T-cell (primary cell): ENCODE results near the gene TNFRSF12A. TPM values are rescaled to one million over a fixed set of nuclear protein-coding genes. Genes with fewer than 3 reads are reported as not detected.

Experiments used
- ATAC-seq, 4 experiments: fragments of 200-7000 bp in 3 of 4; fragments of 150-1000 bp in 1 of 4; cut with Tn5 transposase; replicated peaks in 1 of 4; 1 replicate in 3 of 4; 2 replicates in 1 of 4; pipeline ENCODE4 v1.10.0; 2021; ENCODE audit warnings: moderate library complexity in 3 of 4, mild to moderate bottlenecking in 2 of 4, moderate number of reproducible peaks in 1 of 4
- CTCF ChIA-PET, 2 donors: fragments of 300-600 bp; sonication (Branson Sonifier 250); formaldehyde crosslinking; loops; one replicate each; lab custom pipeline; 2022; ENCODE audit warnings: antibody characterized with exemption in 2 of 2; lab: Charles Lee
- POLR2A ChIA-PET, 2 donors: fragments of 300-600 bp; sonication (Branson Sonifier 250); formaldehyde crosslinking; loops; one replicate each; lab custom pipeline; 2022; ENCODE audit warnings: antibody characterized with exemption in 2 of 2; lab: Charles Lee
- DNase-seq, 35 experiments: peaks; one replicate each; pipeline versions ENCODE4 v3.0.0 to v3.0.0-alpha.2; 2013 to 2023
- H3K27ac ChIP-seq: one replicate; pipeline ENCODE4 v1.5.1; 2013; ENCODE audit warnings: low read length
- H3K27me3 ChIP-seq, 2 experiments: replicated peaks in 1 of 2; 1 replicate in 1 of 2; 2 replicates in 1 of 2; pipeline versions ENCODE4 v1.6.1 to v1.7.0; 2013; ENCODE audit warnings: low read length in 1 of 2, mixed read lengths in 1 of 2; ENCODE audit not compliant: control insufficient read depth in 2 of 2, insufficient read depth in 2 of 2; ENCODE audit errors: extremely low read depth in 1 of 2
- H3K36me3 ChIP-seq, 2 donors: 1 replicate in 1 of 2; 2 replicates in 1 of 2; pipeline versions ENCODE4 v1.6.1 to v1.7.0; 2013; ENCODE audit warnings: low read length in 1 of 2; ENCODE audit not compliant: control insufficient read depth in 2 of 2, insufficient read depth in 1 of 2; ENCODE audit errors: extremely low read depth in 1 of 2
- H3K4me1 ChIP-seq, 2 experiments: 1 replicate in 1 of 2; 2 replicates in 1 of 2; pipeline versions ENCODE4 v1.6.1 to v1.7.0; 2013; ENCODE audit warnings: low read length in 2 of 2, mixed read lengths in 1 of 2; ENCODE audit not compliant: insufficient read depth in 2 of 2, control insufficient read depth in 1 of 2; ENCODE audit errors: extremely low read depth in 1 of 2
- H3K4me3 ChIP-seq, 2 donors: 1 replicate in 1 of 2; 2 replicates in 1 of 2; pipeline versions ENCODE4 v1.5.1 to v1.7.0; 2013; ENCODE audit warnings: mild to moderate bottlenecking in 2 of 2, low read length in 1 of 2, moderate library complexity in 1 of 2; ENCODE audit not compliant: control insufficient read depth in 1 of 2; ENCODE audit errors: extremely low read depth in 1 of 2
- H3K9me3 ChIP-seq: 2 replicates; pipeline ENCODE4 v1.7.0; 2013
- H3K27ac Mint-ChIP-seq, 2 donors: one replicate each; pipeline ENCODE4 v1.8.0; 2020 to 2021; ENCODE audit warnings: mild to moderate bottlenecking in 2 of 2, mixed read lengths in 2 of 2
- H3K27me3 Mint-ChIP-seq, 2 donors: one replicate each; pipeline ENCODE4 v1.8.0; 2021 to 2022; ENCODE audit warnings: mixed read lengths in 2 of 2
- H3K36me3 Mint-ChIP-seq: one replicate; pipeline ENCODE4 v1.8.0; 2021; ENCODE audit warnings: mixed read lengths
- H3K4me1 Mint-ChIP-seq, 3 donors: one replicate each; pipeline ENCODE4 v1.8.0; 2020 to 2022; ENCODE audit warnings: mixed read lengths in 3 of 3, mild to moderate bottlenecking in 1 of 3
- H3K4me3 Mint-ChIP-seq, 3 donors: one replicate each; pipeline ENCODE4 v1.8.0; 2020 to 2022; ENCODE audit warnings: mild to moderate bottlenecking in 3 of 3, mixed read lengths in 3 of 3, moderate library complexity in 3 of 3
- H3K9me3 Mint-ChIP-seq, 3 donors: one replicate each; pipeline ENCODE4 v1.8.0; 2020 to 2022; ENCODE audit warnings: mixed read lengths in 3 of 3
- WGBS: methylation state at CpG from one replicate; pipeline ENCODE4 v1.1.5; 2013; ENCODE audit warnings: missing lambda C conversion rate; ENCODE audit not compliant: insufficient coverage; 5-methylcytosine and 5-hydroxymethylcytosine counted together
- total RNA-seq, 35 experiments: library from RNA in 6 of 35; stranded (reverse) in 6 of 35; fragments of 120-200 nt in 1 of 35; gene quantifications; one replicate each; pipeline versions ENCODE4 v1.2.1 to v1.2.4 and lab custom pipeline; 2013 to 2026

The TNFRSF12A gene
- total RNA-seq, 5 donors from 2014 or later (not counting 1 experiment from before 2014, with no cell fraction given), result 0.43 to 3.7 (median 2.5) TPM

DNA sequence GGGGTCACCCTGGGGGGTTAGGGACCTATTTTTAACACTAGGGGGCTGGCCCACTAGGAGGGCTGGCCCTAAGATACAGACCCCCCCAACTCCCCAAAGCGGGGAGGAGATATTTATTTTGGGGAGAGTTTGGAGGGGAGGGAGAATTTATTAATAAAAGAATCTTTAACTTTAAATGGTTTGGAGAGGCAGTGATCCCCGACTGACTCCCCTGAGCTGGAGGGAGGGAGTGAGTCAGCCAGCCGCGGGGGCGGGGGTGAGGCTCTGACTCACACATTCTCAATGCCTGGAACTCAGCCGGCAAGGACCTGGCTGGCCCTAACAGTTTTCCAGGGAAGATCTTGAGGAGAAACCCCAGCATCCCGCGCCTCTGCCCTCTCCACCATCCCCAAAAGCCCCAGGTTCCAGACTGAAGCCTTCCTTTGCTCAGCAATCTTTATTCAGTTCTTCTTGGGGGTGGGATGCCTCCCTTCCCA lies 2.1 kb downstream of the TNFRSF12A start:
- Mint-ChIP-seq H3K4me3 (peak overlapping the region; percentile 80 to 91 (median 90)), H3K9me3 (no peaks in the 10 kb centered on the region), H3K27ac (peak overlapping the region; percentile 89 to 99), H3K4me1 (peaks cover 38 to 57% (median 44%) of the 10 kb centered on the region in 3 donors), H3K36me3 (peaks cover 12% of the 10 kb centered on the region), H3K27me3 (peaks cover 0 to 2% of the 10 kb centered on the region in 2 donors)
- Histone ChIP-seq H3K4me3 (no peak overlapping the region), H3K4me1 (peaks cover 21 to 80% of the 10 kb centered on the region in 2 experiments), H3K36me3 (peaks cover 12 to 22% of the 10 kb centered on the region in 2 donors), H3K27me3 (peaks cover 0 to 16% of the 10 kb centered on the region in 2 experiments), H3K27ac (peak overlapping the region; percentile 85), H3K9me3 (no peaks in the 10 kb centered on the region)
- peak in 3 of 4 experiments; percentile 36 to 39 (median 36) for ATAC-seq
- ChIA-PET CTCF (interaction anchor here (0.6 to 1.2 kb wide), 6 partner anchors 9 to 155 kb away, joined by 3 to 11 read pairs (median 4); no protein-coding TSS in a partner anchor), POLR2A (interaction anchor here in 1 of 2 donors (0.7 kb wide), 1 partner anchor 18 kb away, joined by 3 read pairs; no protein-coding TSS in a partner anchor)
- peak in 32 of 35 experiments; percentile 30 to 85 (median 54) for DNase-seq
- 13% methylated on average over 6 of the region's 8 CpGs for WGBS

DNA sequence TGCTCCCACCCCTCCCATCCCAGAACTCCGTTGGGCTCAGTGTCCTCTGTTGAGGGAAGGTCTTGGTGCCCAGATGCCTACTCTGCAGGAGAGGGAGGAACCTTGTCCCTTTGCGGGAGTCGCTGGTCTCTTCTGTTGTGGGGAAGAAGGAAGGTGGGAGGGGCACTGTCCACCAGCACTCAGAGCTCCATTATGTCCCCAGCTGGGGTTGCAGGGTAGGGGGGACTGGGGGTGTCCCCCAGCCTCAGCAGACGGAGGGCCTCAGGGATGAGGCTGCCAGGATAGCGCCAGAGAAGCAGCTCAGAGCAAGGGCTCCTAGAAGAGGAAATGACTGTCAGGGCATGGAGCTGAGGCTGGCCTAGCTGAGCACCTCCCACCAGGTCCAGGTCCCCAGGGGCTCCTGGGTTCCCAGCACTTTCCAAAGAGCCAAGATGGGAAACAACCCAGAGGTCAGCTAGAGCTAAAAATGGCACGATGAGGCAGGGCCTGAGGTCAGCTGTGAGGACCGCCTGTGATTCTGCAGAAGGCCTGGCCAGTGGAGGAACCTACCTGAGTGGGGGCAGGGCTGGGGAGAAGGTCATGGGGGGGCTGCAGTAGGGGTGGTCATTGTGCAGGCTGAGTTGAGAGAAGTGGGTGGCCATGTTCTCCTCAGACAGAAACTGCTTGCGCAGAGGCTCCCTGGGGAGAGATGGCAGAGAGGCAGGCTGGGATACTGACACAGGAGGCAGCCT lies 2.7 kb downstream of the TNFRSF12A start:
- ATAC-seq (no peak), DNase-seq (peak in 2 of 35 experiments; percentile 31 to 35)
- Histone ChIP-seq H3K27ac (peak overlapping the region; percentile 85), H3K27me3 (peaks cover 0 to 10% of the 10 kb centered on the region in 2 experiments), H3K9me3 (no peaks in the 10 kb centered on the region), H3K36me3 (peaks cover 15 to 26% of the 10 kb centered on the region in 2 donors), H3K4me3 (peak overlapping the region; percentile 72 to 76), H3K4me1 (peaks cover 21 to 78% of the 10 kb centered on the region in 2 experiments)
- H3K36me3 Mint-ChIP-seq, result peaks cover 12% of the 10 kb centered on the region
- CTCF ChIA-PET, result interaction anchor here (0.6 to 1.2 kb wide), 6 partner anchors 9 to 156 kb away, joined by 3 to 11 read pairs (median 4); no protein-coding TSS in a partner anchor
- peaks cover 39 to 57% (median 45%) of the 10 kb centered on the region in 3 donors for H3K4me1 Mint-ChIP-seq
- POLR2A ChIA-PET, result interaction anchor here in 1 of 2 donors (0.5 kb wide), 1 partner anchor 1040 kb away, joined by 3 read pairs; no protein-coding TSS in a partner anchor
- H3K27me3 Mint-ChIP-seq, result peaks cover 0 to 2% of the 10 kb centered on the region in 2 donors
- H3K27ac Mint-ChIP-seq, result peak overlapping the region; percentile 89 to 99
- 65% methylated on average over 6 of the region's 8 CpGs for WGBS
- H3K9me3 Mint-ChIP-seq, result no peaks in the 10 kb centered on the region
- peak overlapping the region; percentile 80 to 91 (median 90) for H3K4me3 Mint-ChIP-seq

DNA sequence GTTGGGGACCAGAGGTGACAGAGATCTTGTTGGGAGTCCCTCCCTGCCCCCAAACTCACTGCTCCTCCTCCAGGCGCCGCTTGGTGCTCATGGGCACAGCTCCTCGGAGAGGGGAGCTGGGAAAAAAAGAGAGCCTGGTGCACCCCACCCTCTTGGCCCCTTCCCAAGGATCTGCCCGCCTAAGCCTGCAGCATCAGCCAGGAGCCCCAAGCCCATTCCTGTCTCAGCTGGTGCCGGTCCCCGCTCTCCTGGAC lies 3.2 kb downstream of the TNFRSF12A start:
- Mint-ChIP-seq H3K36me3 (peaks cover 12% of the 10 kb centered on the region), H3K4me3 (peak overlapping the region; percentile 80 to 91 (median 90)), H3K4me1 (peaks cover 44 to 56% (median 47%) of the 10 kb centered on the region in 3 donors), H3K27me3 (peaks cover 0 to 2% of the 10 kb centered on the region in 2 donors), H3K9me3 (no peaks in the 10 kb centered on the region), H3K27ac (peak overlapping the region; percentile 89 to 99)
- DNase-seq (peak in 4 of 35 experiments; percentile 20 to 44 (median 34)), ATAC-seq (peak in 1 of 4 experiments; percentile 0)
- H3K36me3 ChIP-seq, result peaks cover 15 to 26% of the 10 kb centered on the region in 2 donors
- H3K4me1 ChIP-seq, result peaks cover 21 to 76% of the 10 kb centered on the region in 2 experiments
- peaks cover 0 to 5% of the 10 kb centered on the region in 2 experiments for H3K27me3 ChIP-seq
- ChIA-PET POLR2A (interaction anchor here in 1 of 2 donors (0.5 kb wide), 1 partner anchor 1040 kb away, joined by 3 read pairs; no protein-coding TSS in a partner anchor), CTCF (interaction anchor here in 1 of 2 donors (1.0 to 1.2 kb wide), 2 partner anchors 8 to 73 kb away, joined by 3 to 4 read pairs; no protein-coding TSS in a partner anchor)
- no peaks in the 10 kb centered on the region for H3K9me3 ChIP-seq
- peak overlapping the region; percentile 85 for H3K27ac ChIP-seq
- 54% methylated on average over 5 of the region's 6 CpGs for WGBS
- H3K4me3 ChIP-seq, result peak overlapping the region; percentile 72 to 76

DNA sequence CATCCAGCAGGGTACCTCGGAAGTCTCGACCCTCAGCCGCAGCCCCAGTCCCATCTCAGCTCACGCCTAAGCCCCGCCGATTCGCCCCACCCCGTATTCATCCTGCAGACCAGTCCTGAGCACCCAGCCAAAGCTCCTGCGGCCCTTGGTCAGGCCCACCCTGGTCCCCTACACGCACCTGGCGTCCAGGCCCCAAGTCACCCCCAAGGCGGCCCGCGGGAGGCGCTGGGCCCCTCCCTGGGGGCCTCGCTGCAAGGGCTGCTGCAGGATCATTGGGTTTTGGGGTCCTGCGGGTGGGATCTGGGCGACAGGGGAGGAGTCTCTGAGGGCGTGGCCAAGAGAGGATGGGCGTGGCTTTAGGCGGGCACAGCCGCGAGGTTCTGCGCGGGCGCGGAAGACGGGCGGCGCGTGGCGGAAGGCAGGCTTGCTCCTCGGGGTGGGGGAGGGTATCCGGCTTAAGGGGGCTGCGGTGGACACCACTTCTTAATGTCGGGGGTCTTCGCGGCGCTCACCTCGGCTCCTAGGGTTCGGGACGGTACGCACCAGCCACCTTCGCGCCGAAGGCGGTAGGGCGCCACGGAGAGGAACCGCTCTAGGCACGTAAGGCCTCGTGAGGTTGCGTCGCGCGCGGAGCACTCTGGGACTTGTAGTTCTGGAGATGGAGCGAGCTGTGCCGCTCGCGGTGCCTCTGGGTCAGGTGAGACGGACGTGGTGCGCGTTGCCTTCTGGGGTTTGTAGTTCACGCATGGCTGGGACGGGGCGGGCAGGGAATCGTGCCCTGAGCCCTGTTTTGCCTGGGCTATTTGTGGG lies 3.7 kb downstream of the TNFRSF12A start, which contains the start of the genes HCFC1R1 and THOC6:
Gene HCFC1R1 (minus strand): TSS at position 274 of the 810 bp plus-strand sequence. CDS start 1 bp downstream, at position 273.
Gene THOC6 (plus strand): TSS at position 367 of the 810 bp plus-strand sequence. CDS start 292 bp downstream, at position 659.
- ATAC-seq, result peak; percentile 78 to 83 (median 82)
- peaks cover 2 to 3% of the 10 kb centered on the region in 2 donors for H3K27me3 Mint-ChIP-seq
- no peaks in the 10 kb centered on the region for H3K9me3 Mint-ChIP-seq
- peak within 1 kb of the TSS; percentile 96 to 99 for H3K27ac Mint-ChIP-seq
- H3K36me3 ChIP-seq, result peaks cover 15 to 26% of the 10 kb centered on the region in 2 donors
- H3K36me3 Mint-ChIP-seq, result peaks cover 12% of the 10 kb centered on the region
- no peaks in the 10 kb centered on the region for H3K9me3 ChIP-seq
- peak within 1 kb of the TSS; percentile 85 for H3K27ac ChIP-seq
- H3K4me3 Mint-ChIP-seq, result peak within 1 kb of the TSS; percentile 80 to 91 (median 90)
- H3K4me1 ChIP-seq, result peaks cover 21 to 76% of the 10 kb centered on the region in 2 experiments
- ChIA-PET POLR2A (interaction anchor here in 1 of 2 donors (0.5 to 0.6 kb wide), 2 partner anchors 220 to 1039 kb away, joined by 3 read pairs; no protein-coding TSS in a partner anchor), CTCF (interaction anchor here in 1 of 2 donors (0.5 to 1.0 kb wide), 4 partner anchors 20 to 148 kb away, joined by 3 to 7 read pairs (median 4); no protein-coding TSS in a partner anchor)
- peaks cover 46 to 55% (median 48%) of the 10 kb centered on the region in 3 donors for H3K4me1 Mint-ChIP-seq
- DNase-seq, result peak; percentile 90 to 98 (median 96)
- H3K4me3 ChIP-seq, result peak within 1 kb of the TSS; percentile 72 to 76
- 2% methylated on average over 56 of the region's 69 CpGs for WGBS
- peaks cover 0 to 5% of the 10 kb centered on the region in 2 experiments for H3K27me3 ChIP-seq

DNA sequence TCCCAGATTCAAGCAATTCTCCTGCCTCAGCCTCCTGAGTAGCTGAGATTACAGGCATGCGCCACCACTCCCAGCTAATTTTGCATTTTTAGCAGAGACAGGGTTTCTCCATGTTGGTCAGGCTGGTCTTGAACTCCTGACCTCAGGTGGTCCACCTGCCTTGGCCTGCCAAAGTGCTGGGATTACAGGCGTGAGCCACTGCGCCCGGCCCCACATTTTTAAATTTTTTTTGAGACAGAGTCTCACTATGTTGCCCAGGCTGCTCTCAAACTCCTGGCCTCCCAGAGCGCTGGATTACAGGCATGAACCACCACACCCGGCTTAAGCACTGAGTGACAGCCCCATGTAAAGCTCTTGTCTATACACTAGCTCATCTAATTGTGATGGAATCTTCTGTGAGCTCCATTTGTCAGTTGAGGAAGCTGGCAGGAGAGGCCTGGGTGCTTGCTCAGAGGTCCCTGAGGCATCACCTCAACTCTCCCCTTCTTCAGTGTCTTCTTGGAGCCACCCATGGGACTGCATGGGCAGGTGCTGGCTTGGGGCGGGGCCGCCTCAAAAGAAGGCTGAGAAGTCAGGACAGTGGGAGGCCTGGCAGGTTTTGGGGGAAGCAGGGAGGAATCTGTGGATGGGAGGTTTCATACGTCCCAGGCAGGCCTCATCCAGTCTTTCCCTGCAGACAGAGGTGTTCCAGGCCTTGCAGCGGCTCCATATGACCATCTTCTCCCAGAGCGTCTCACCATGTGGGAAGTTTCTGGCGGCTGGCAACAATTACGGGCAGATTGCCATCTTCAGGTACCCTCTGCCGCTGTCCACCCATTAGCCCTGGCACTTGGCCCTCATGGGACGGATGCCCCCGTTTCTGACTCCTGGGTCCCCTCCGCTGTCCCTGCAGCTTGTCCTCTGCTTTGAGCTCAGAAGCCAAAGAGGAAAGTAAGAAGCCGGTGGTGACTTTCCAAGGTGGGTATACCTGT lies 5.1 kb downstream of the TNFRSF12A start:
- Mint-ChIP-seq H3K9me3 (no peaks in the 10 kb centered on the region), H3K27me3 (peaks cover 11 to 12% of the 10 kb centered on the region in 2 donors), H3K27ac (no peak overlapping the region), H3K4me1 (peaks cover 53 to 59% (median 56%) of the 10 kb centered on the region in 3 donors), H3K36me3 (peaks cover 12% of the 10 kb centered on the region), H3K4me3 (no peak overlapping the region)
- POLR2A ChIA-PET, result interaction anchor here in 1 of 2 donors (0.6 kb wide), 1 partner anchor 1903 kb away, joined by 8 read pairs; no protein-coding TSS in a partner anchor
- H3K27ac ChIP-seq, result no peak overlapping the region
- WGBS, result 98% methylated on average over 14 of the region's 18 CpGs
- no peak for ATAC-seq
- H3K27me3 ChIP-seq, result peaks cover 3 to 19% of the 10 kb centered on the region in 2 experiments
- DNase-seq, result no peak
- CTCF ChIA-PET, result interaction anchor here (0.6 to 0.7 kb wide), 3 partner anchors 36 to 159 kb away, joined by 6 to 7 read pairs (median 7); no protein-coding TSS in a partner anchor
- H3K4me1 ChIP-seq, result peaks cover 22 to 78% of the 10 kb centered on the region in 2 experiments
- peaks cover 15 to 26% of the 10 kb centered on the region in 2 donors for H3K36me3 ChIP-seq
- H3K4me3 ChIP-seq, result no peak overlapping the region
- H3K9me3 ChIP-seq, result no peaks in the 10 kb centered on the region
